H1 (cell line): ENCODE data around the gene CMTM5. TPM values are rescaled to one million over a fixed set of nuclear protein-coding genes. Genes with fewer than 3 reads are reported as not detected.

ENCODE experiments used
- CHD1 ChIP-seq: IDR thresholded peaks from 2 replicates; pipeline ENCODE4 v1.6.1; 2012; ENCODE audit warnings: low read depth, low read length, improper control_type of control experiment
- KDM1A ChIP-seq: fragments of 200-600, 300-600 bp; sonication (generic); IDR thresholded peaks from 2 replicates; pipeline ENCODE4 v1.7.1; 2016; ENCODE audit warnings: mild to moderate bottlenecking, low read length, borderline replicate concordance
- MAFK ChIP-seq: IDR thresholded peaks from 2 replicates; pipeline ENCODE4 v1.6.1; 2012; ENCODE audit warnings: low read depth, mild to moderate bottlenecking, improper control_type of control experiment, low read length
- NANOG ChIP-seq: IDR thresholded peaks from 2 replicates; pipeline ENCODE4 v1.6.1; 2011; ENCODE audit warnings: low read length, low read depth, mild to moderate bottlenecking, inconsistent platforms; ENCODE audit not compliant: insufficient read depth, poor library complexity, severe bottlenecking
- TBP ChIP-seq: IDR thresholded peaks from 2 replicates; pipeline ENCODE4 v1.6.1; 2011; ENCODE audit warnings: low read depth, low read length, improper control_type of control experiment
- TCF12 ChIP-seq: IDR thresholded peaks from 2 replicates; pipeline ENCODE4 v1.6.1; 2011; ENCODE audit warnings: low read depth, mild to moderate bottlenecking, low read length
- ZNF274 ChIP-seq: IDR thresholded peaks from 2 replicates; pipeline ENCODE4 v1.7.0; 2012; ENCODE audit warnings: low read length, borderline replicate concordance; ENCODE audit errors: extremely low read depth
- polyA plus RNA-seq, 7 experiments: library from polyadenylated mRNA; depleted of rRNA in 3 of 7; stranded (reverse) in 5 of 7; unstranded in 2 of 7; fragments of >200 nt in 5 of 7; fragments of 200-250 nt in 2 of 7; gene quantifications; 1 replicate in 5 of 7; 2 replicates in 1 of 7; 4 replicates in 1 of 7; pipeline versions ENCODE4 v1.2.1 to v1.2.3, GENCODE V29; 2011 to 2013; ENCODE audit warnings: missing spikeins in 2 of 7, mixed read lengths in 2 of 7
- total RNA-seq: library from RNA; stranded (reverse); fragmentation: NEBNext Ultra II Directional; extraction: Animal tissue kit (Norgen Biotek cat#: 25700); gene quantifications from 2 replicates; pipeline ENCODE4 v1.2.1, GENCODE V29; 2021

Gene CMTM5
- total and polyA plus RNA-seq, 2 of the 8 experiments (the other 6 are each of a cell fraction or from before 2014, with no cell fraction given): 2.1 TPM; not detected in 1

- TF ChIP-seq TCF12 (no peak), KDM1A (no peak), CHD1 (no peak), ZNF274 (no peak), TBP (no peak), MAFK (no peak), NANOG (no peak)
Observed at GRCh38 chr14:23396126-23396525, 19.3 kb downstream of the CMTM5 start (continued).
